Measurements from ENCODE around the gene RSPO4. TPM values are rescaled to one million over a fixed set of nuclear protein-coding genes. Genes with fewer than 3 reads are reported as not detected.

The RSPO4 gene
- total and polyA plus RNA-seq, 2 experiments from 2014 or later = 2.8 to 4.5 TPM

DNA sequence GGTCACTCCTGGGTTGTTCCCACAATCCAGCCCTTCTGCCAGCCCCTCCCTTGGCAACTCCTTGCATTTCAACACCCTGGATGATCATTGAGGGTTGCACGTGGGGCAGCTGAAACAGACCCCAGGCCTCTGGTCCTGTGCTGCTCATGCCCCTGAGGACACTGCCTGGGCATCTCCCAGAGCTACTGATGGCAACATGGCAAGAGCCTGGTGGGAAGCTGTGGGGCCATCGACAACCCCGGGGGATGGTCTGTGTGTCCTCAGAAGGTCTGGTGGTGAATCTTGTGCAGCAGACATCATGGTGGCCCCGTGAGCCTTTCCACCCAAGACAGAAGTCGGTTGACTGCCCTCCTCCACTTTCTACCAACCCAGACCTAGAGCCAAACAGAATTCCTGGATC is 81.0 kb downstream of the RSPO4 start (continued):
- TF ChIP-seq ZNF462 (CRISPR knock-in tag; IDR thresholded peaks at IDR 0.05) = no peak

GRCh38 chr20:920311-920710 is 81.8 kb downstream of the RSPO4 start:
- H3K79me2 ChIP-seq (replicated peaks; ENCODE audit: insufficient read depth) = no peaks in the 10 kb centered on the region
- peaks cover 1% of the 10 kb centered on the region for H3K27me3 Mint-ChIP-seq (ENCODE audit: insufficient read depth, low read depth, poor library complexity)
- no peak overlapping the region for H2AFZ ChIP-seq
- no peaks in the 10 kb centered on the region for H4K20me1 ChIP-seq (replicated peaks; ENCODE audit: insufficient read depth)
- no peaks in the 10 kb centered on the region for H3K36me3 Mint-ChIP-seq (ENCODE audit: low read depth)
- no peak for DNase-seq (ENCODE audit: low spot score)
- no peaks in the 10 kb centered on the region; the same call in 1 of the 2 replicates for H3K9me2 ChIP-seq (ENCODE audit: insufficient read depth)
- no peak for ATAC-seq
- no peaks in the 10 kb centered on the region for H3F3A ChIP-seq (replicated peaks; ENCODE audit: low read depth)
- H3K9me3 Mint-ChIP-seq = peaks cover 4% of the 10 kb centered on the region; the same call in 2 of the 3 replicates
- H3K36me3 ChIP-seq (ENCODE audit: insufficient read depth) = no peaks in the 10 kb centered on the region
- no peak overlapping the region for H3K4me3 Mint-ChIP-seq
- H3K4me2 ChIP-seq = no peak overlapping the region
- H3K4me1 Mint-ChIP-seq = peaks cover 18% of the 10 kb centered on the region
- no peak overlapping the region for H3K27ac ChIP-seq (ENCODE audit: low read depth)
- H3K27me3 ChIP-seq (ENCODE audit: insufficient read depth) = no peaks in the 10 kb centered on the region
- no peak overlapping the region for H3K4me3 ChIP-seq
- H3K27ac Mint-ChIP-seq = no peak overlapping the region
- no peaks in the 10 kb centered on the region for H3K4me1 ChIP-seq (ENCODE audit: insufficient read depth)
- no peak for TF ChIP-seq REST (IDR thresholded peaks at IDR 0.05; ENCODE audit: unreplicated experiment)
- TF ChIP-seq JUNB (IDR thresholded peaks at IDR 0.05; ENCODE audit: unreplicated experiment) = no peak
- TF ChIP-seq CREB1 (CRISPR knock-in tag; IDR thresholded peaks at IDR 0.05; ENCODE audit: low read depth) = no peak
- no peak for TF ChIP-seq ZNF331 (CRISPR knock-in tag; IDR thresholded peaks at IDR 0.05; ENCODE audit: low read depth)
- TF ChIP-seq, protein P1, sequence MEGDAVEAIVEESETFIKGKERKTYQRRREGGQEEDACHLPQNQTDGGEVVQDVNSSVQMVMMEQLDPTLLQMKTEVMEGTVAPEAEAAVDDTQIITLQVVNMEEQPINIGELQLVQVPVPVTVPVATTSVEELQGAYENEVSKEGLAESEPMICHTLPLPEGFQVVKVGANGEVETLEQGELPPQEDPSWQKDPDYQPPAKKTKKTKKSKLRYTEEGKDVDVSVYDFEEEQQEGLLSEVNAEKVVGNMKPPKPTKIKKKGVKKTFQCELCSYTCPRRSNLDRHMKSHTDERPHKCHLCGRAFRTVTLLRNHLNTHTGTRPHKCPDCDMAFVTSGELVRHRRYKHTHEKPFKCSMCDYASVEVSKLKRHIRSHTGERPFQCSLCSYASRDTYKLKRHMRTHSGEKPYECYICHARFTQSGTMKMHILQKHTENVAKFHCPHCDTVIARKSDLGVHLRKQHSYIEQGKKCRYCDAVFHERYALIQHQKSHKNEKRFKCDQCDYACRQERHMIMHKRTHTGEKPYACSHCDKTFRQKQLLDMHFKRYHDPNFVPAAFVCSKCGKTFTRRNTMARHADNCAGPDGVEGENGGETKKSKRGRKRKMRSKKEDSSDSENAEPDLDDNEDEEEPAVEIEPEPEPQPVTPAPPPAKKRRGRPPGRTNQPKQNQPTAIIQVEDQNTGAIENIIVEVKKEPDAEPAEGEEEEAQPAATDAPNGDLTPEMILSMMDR (conservative IDR thresholded peaks at IDR 0.05; ENCODE audit: low read depth in 2 of 2) = no peak
- no peak for TF ChIP-seq EZH2phosphoT487 (IDR thresholded peaks at IDR 0.05; ENCODE audit: unreplicated experiment)
- TF ChIP-seq EZH2 (IDR thresholded peaks at IDR 0.05; ENCODE audit: low read depth, unreplicated experiment) = no peak
- TF ChIP-seq, protein P2, sequence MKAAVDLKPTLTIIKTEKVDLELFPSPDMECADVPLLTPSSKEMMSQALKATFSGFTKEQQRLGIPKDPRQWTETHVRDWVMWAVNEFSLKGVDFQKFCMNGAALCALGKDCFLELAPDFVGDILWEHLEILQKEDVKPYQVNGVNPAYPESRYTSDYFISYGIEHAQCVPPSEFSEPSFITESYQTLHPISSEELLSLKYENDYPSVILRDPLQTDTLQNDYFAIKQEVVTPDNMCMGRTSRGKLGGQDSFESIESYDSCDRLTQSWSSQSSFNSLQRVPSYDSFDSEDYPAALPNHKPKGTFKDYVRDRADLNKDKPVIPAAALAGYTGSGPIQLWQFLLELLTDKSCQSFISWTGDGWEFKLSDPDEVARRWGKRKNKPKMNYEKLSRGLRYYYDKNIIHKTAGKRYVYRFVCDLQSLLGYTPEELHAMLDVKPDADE (IDR thresholded peaks at IDR 0.05) = no peak
- TF ChIP-seq POLR2AphosphoS5 (IDR thresholded peaks at IDR 0.05; ENCODE audit: low read depth) = no peak
- no peak for TF ChIP-seq ZNF114 (CRISPR knock-in tag; IDR thresholded peaks at IDR 0.05)
- TF ChIP-seq STAT1 (IDR thresholded peaks at IDR 0.05; ENCODE audit: unreplicated experiment) = no peak
- TF ChIP-seq NANOG (IDR thresholded peaks at IDR 0.05; ENCODE audit: borderline replicate concordance) = no peak

All from GM23338 (cell line).